Parathyroid adenoma (tissue), 2 donors: ENCODE data around the gene PYCARD.

Experiments
- H2AFZ ChIP-seq: fragments of 300-600 bp; sonication (generic); one replicate; pipeline ENCODE4 v1.7.0; 2017; ENCODE audit warnings: antibody characterized with exemption, mild to moderate bottlenecking
- H3K27ac ChIP-seq: fragments of 300-600 bp; sonication (generic); one replicate; pipeline ENCODE4 v1.7.0; 2017
- H3K27me3 ChIP-seq: fragments of 300-600 bp; sonication (generic); one replicate; pipeline ENCODE4 v1.7.0; 2017; ENCODE audit warnings: low read length; ENCODE audit not compliant: control insufficient read depth, insufficient read depth
- H3K36me3 ChIP-seq: fragments of 300-600 bp; sonication (generic); one replicate; pipeline ENCODE4 v1.7.0; 2017; ENCODE audit warnings: low read length; ENCODE audit not compliant: control insufficient read depth, insufficient read depth
- H3K4me1 ChIP-seq: fragments of 300-600 bp; sonication (generic); one replicate; pipeline ENCODE4 v1.7.0; 2017; ENCODE audit warnings: control low read depth
- H3K4me2 ChIP-seq: fragments of 300-600 bp; sonication (generic); one replicate; pipeline ENCODE4 v1.7.0; 2017; ENCODE audit warnings: low read length
- H3K4me3 ChIP-seq: fragments of 300-600 bp; sonication (generic); one replicate; pipeline ENCODE4 v1.7.0; 2017; ENCODE audit warnings: low read depth, low read length
- H3K79me2 ChIP-seq: fragments of 300-600 bp; sonication (generic); one replicate; pipeline ENCODE4 v1.7.0; 2017; ENCODE audit warnings: control low read depth
- H3K9ac ChIP-seq: fragments of 300-600 bp; sonication (generic); one replicate; pipeline ENCODE4 v1.7.0; 2017; ENCODE audit warnings: mild to moderate bottlenecking
- H3K9me3 ChIP-seq: fragments of 300-600 bp; sonication (generic); one replicate; pipeline ENCODE4 v1.7.0; 2017; ENCODE audit warnings: low read length; ENCODE audit not compliant: control insufficient read depth
- CTCF ChIP-seq: fragments of 300-600 bp; sonication (generic); IDR thresholded peaks from one replicate; pipeline ENCODE4 v1.7.0; 2017; ENCODE audit warnings: antibody characterized with exemption, mild to moderate bottlenecking
- donor health status: primary hyperparathyroidism.

Gene PYCARD

GRCh38 chr16:31183432-31184428, 18.8 kb downstream of the PYCARD start:
- peaks cover 32% of the 10 kb centered on the region for H3K79me2 ChIP-seq
- H3K9ac ChIP-seq: no peak overlapping the region
- peaks cover 9% of the 10 kb centered on the region for H3K4me1 ChIP-seq

GRCh38 chr16:31182391-31182790, 20.2 kb downstream of the PYCARD start:
- no peak overlapping the region for H3K4me3 ChIP-seq
- H3K4me2 ChIP-seq: peak overlapping the region; percentile 22
- peaks cover 32% of the 10 kb centered on the region for H3K79me2 ChIP-seq
- no peaks in the 10 kb centered on the region for H3K9me3 ChIP-seq
- H3K4me1 ChIP-seq: peaks cover 9% of the 10 kb centered on the region
- H2AFZ ChIP-seq: no peak overlapping the region
- no peak overlapping the region for H3K9ac ChIP-seq
- no peak for TF ChIP-seq CTCF
- no peaks in the 10 kb centered on the region for H3K27me3 ChIP-seq
- H3K36me3 ChIP-seq: no peaks in the 10 kb centered on the region
- no peak overlapping the region for H3K27ac ChIP-seq

More at GRCh38 chr16:31183432-31184428, 18.8 kb downstream of the PYCARD start:
- Histone ChIP-seq H3K9me3 (no peaks in the 10 kb centered on the region), H2AFZ (no peak overlapping the region), H3K4me3 (no peak overlapping the region), H3K4me2 (no peak overlapping the region), H3K27ac (no peak overlapping the region), H3K36me3 (no peaks in the 10 kb centered on the region), H3K27me3 (no peaks in the 10 kb centered on the region)
- TF ChIP-seq CTCF: no peak

GRCh38 chr16:31181102-31181830, 21.3 kb downstream of the PYCARD start:
- no peaks in the 10 kb centered on the region for H3K9me3 ChIP-seq
- peak overlapping the region; percentile 97 for H3K27ac ChIP-seq
- peak overlapping the region; percentile 96 for H3K4me2 ChIP-seq
- H3K4me1 ChIP-seq: peaks cover 9% of the 10 kb centered on the region
- no peak for TF ChIP-seq CTCF
- no peak overlapping the region for H2AFZ ChIP-seq
- H3K4me3 ChIP-seq: peak overlapping the region; percentile 75
- peaks cover 32% of the 10 kb centered on the region for H3K79me2 ChIP-seq
- no peak overlapping the region for H3K9ac ChIP-seq
- H3K27me3 ChIP-seq: no peaks in the 10 kb centered on the region
- H3K36me3 ChIP-seq: no peaks in the 10 kb centered on the region

DNA sequence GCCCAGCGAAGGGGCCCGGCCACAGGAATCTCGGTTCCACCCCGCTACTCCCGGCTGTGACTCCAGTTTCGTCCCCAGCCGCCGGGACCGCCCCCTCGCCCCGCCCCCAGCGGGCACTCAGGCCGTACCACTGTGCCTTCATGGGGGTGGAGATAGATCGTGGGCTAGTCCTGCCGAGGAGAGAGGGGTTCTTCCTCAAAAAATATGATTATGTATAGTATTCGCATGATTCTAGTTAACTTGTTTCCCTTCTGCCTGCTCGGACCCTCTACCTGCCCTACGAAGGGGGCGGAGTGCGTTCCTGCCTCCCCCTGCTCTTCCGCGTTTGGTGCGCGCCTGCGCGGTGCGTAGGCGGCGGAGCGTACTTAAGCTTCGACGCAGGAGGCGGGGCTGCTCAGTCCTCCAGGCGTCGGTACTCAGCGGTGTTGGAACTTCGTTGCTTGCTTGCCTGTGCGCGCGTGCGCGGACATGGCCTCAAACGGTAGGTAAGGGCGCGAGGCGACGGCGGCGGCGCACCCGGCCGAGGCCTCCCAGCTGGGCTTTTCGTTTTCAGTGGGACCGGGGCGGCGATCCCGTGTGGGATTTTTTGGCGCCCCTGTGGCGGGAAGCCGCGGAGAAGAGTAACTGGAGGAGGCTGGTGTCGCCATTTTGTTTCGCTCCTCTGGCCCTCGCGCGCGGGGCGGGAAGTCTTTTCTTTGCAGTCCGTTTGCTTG, 22.7 kb downstream of the PYCARD start, which contains the start of gene FUS:
Gene FUS, plus strand, starts transcription at position 393 of the 713 bp plus-strand sequence. Its CDS starts 76 bp downstream, at position 469.
- Histone ChIP-seq H3K79me2 (peaks cover 32% of the 10 kb centered on the region), H3K4me3 (peak within 1 kb of the TSS; percentile 75), H3K9me3 (no peaks in the 10 kb centered on the region), H3K27ac (peak within 1 kb of the TSS; percentile 97), H3K27me3 (no peaks in the 10 kb centered on the region), H3K4me2 (peak within 1 kb of the TSS; percentile 96), H3K9ac (peak within 1 kb of the TSS; percentile 98), H3K4me1 (peaks cover 9% of the 10 kb centered on the region), H2AFZ (peak within 1 kb of the TSS; percentile 98), H3K36me3 (no peaks in the 10 kb centered on the region)
- no peak for TF ChIP-seq CTCF
